HG03342 (cell line): ENCODE results near the gene FBXO2.

Experiments
- ATAC-seq: cut with Tn5 transposase; IDR thresholded peaks from one replicate; pipeline ENCODE4 v1.9.1; 2021; ENCODE audit warnings: mild to moderate bottlenecking, moderate library complexity; ENCODE audit not compliant: unreplicated experiment

The FBXO2 gene

GRCh38 chr1:11654137-11654938 lies at the start of gene FBXO2, which contains the start of gene FBXO44:
FBXO2 (minus strand) TSS chr1:11654429; CDS start chr1:11654340, 89 bp downstream.
FBXO44 (plus strand) TSS chr1:11654877; CDS start chr1:11655836, 959 bp downstream.
- peak; percentile 66 for ATAC-seq

- ATAC-seq = no peak
These were observed 49.3 kb upstream of the FBXO2 start for GRCh38 chr1:11703357-11704193.

GRCh38 chr1:11701981-11702803 lies 48.0 kb upstream of the FBXO2 start:
- no peak for ATAC-seq

GRCh38 chr1:11701551-11701961 lies 47.3 kb upstream of the FBXO2 start:
- ATAC-seq = no peak

- no peak for ATAC-seq
These were observed 46.6 kb upstream of the FBXO2 start for GRCh38 chr1:11700601-11701467.

- ATAC-seq = no peak
These were observed 43.6 kb upstream of the FBXO2 start for GRCh38 chr1:11697893-11698210.

- no peak for ATAC-seq
These were observed 43.1 kb upstream of the FBXO2 start for GRCh38 chr1:11697188-11697892.

GRCh38 chr1:11695861-11696260 lies 41.6 kb upstream of the FBXO2 start:
- ATAC-seq = no peak

GRCh38 chr1:11693917-11694316 lies 39.7 kb upstream of the FBXO2 start:
- ATAC-seq = no peak

- ATAC-seq = no peak
These were observed 38.9 kb upstream of the FBXO2 start for GRCh38 chr1:11693024-11693590.

- no peak for ATAC-seq
These were observed 37.9 kb upstream of the FBXO2 start for GRCh38 chr1:11691928-11692711.

- no peak for ATAC-seq
These were observed 37.2 kb upstream of the FBXO2 start, which contains the start of gene DRAXIN for GRCh38 chr1:11691302-11691914. DRAXIN (plus strand) TSS chr1:11691710; CDS start chr1:11706259, 14,549 bp downstream.

GRCh38 chr1:11690397-11691301 lies 36.4 kb upstream of the FBXO2 start:
- ATAC-seq = no peak

- no peak for ATAC-seq
These were observed 34.3 kb upstream of the FBXO2 start for GRCh38 chr1:11688506-11688905.

GRCh38 chr1:11685210-11685752 lies 31.1 kb upstream of the FBXO2 start:
- ATAC-seq = no peak

GRCh38 chr1:11684070-11684469 lies 29.8 kb upstream of the FBXO2 start:
- no peak for ATAC-seq

GRCh38 chr1:11682799-11683198 lies 28.6 kb upstream of the FBXO2 start:
- ATAC-seq = no peak
